ENCODE results near the gene RPS16. TPM values are rescaled to one million over a fixed set of nuclear protein-coding genes. Genes with fewer than 3 reads are reported as not detected.

RPS16 gene
- total and polyA plus RNA-seq, 3 experiments from 2014 or later, result 1,795 to 2,668 (median 2,654) TPM

GRCh38 chr19:39407660-39408391 is 27.9 kb downstream of the RPS16 start:
- ChIA-PET CTCF (interaction anchor here (0.6 to 4.2 kb wide), 5 partner anchors 11 to 285 kb away, joined by 3 to 70 read pairs (median 4); partner anchors contain the start of genes MED29 and PAF1), POLR2A (interaction anchor here (0.5 to 4.3 kb wide), 8 partner anchors 7 to 66 kb away, joined by 3 to 96 read pairs (median 11); partner anchors contain the start of genes MED29, PAF1, RPS16 and SAMD4B)
- DNase-seq, result peak; percentile 55 to 91 (median 79)
- H3K36me3 ChIP-seq (ENCODE audit: insufficient read depth, low read length), result peaks cover 14% of the 10 kb centered on the region
- peaks cover 50% of the 10 kb centered on the region for H3K4me1 ChIP-seq (ENCODE audit: insufficient read depth, low read length)
- Mint-ChIP-seq H3K4me1 (peaks cover 45 to 62% (median 54%) of the 10 kb centered on the region in 3 donors), H3K27me3 (peaks cover 0 to 40% of the 10 kb centered on the region in 2 donors), H3K4me3 (peak overlapping the region; percentile 89 to 96 (median 92)), H3K9me3 (peaks cover 0 to 21% (median 10%) of the 10 kb centered on the region in 5 donors), H3K27ac (peak overlapping the region; percentile 95 to 100 (median 99)), H3K36me3 (peaks cover 13 to 47% (median 13%) of the 10 kb centered on the region in 3 donors)
- peak overlapping the region; percentile 97 for H3K27ac ChIP-seq (ENCODE audit: low read depth, low read length)
- H3K27me3 ChIP-seq (ENCODE audit: insufficient read depth, low read length, poor library complexity, severe bottlenecking), result no peaks in the 10 kb centered on the region
- peak overlapping the region; percentile 83 for H3K4me3 ChIP-seq (ENCODE audit: low read length)
- H3K9me3 ChIP-seq (ENCODE audit: low read length), result no peaks in the 10 kb centered on the region

GRCh38 chr19:39407410-39407659 is 28.4 kb downstream of the RPS16 start:
- H3K27ac Mint-ChIP-seq, result peak overlapping the region; percentile 95 to 100 (median 99)
- ChIA-PET POLR2A (interaction anchor here (0.5 to 4.3 kb wide), 5 partner anchors 10 to 65 kb away, joined by 3 to 96 read pairs (median 19); partner anchors contain the start of genes MED29, PAF1, RPS16 and SAMD4B), CTCF (interaction anchor here (0.6 to 4.2 kb wide), 5 partner anchors 10 to 285 kb away, joined by 3 to 70 read pairs (median 4); partner anchors contain the start of genes MED29 and PAF1)
- H3K36me3 Mint-ChIP-seq, result peaks cover 13 to 44% (median 13%) of the 10 kb centered on the region in 3 donors
- Histone ChIP-seq H3K4me3 (ENCODE audit: low read length) (peak overlapping the region; percentile 83), H3K27ac (ENCODE audit: low read depth, low read length) (peak overlapping the region; percentile 97), H3K4me1 (ENCODE audit: insufficient read depth, low read length) (peaks cover 55% of the 10 kb centered on the region), H3K27me3 (ENCODE audit: insufficient read depth, low read length, poor library complexity, severe bottlenecking) (no peaks in the 10 kb centered on the region), H3K9me3 (ENCODE audit: low read length) (no peaks in the 10 kb centered on the region), H3K36me3 (ENCODE audit: insufficient read depth, low read length) (peaks cover 14% of the 10 kb centered on the region)
- peaks cover 0 to 40% of the 10 kb centered on the region in 2 donors for H3K27me3 Mint-ChIP-seq
- peaks cover 0 to 21% (median 10%) of the 10 kb centered on the region in 5 donors for H3K9me3 Mint-ChIP-seq
- peak overlapping the region; percentile 89 to 96 (median 92) for H3K4me3 Mint-ChIP-seq
- DNase-seq, result no peak
- H3K4me1 Mint-ChIP-seq, result peaks cover 48 to 67% (median 59%) of the 10 kb centered on the region in 3 donors

GRCh38 chr19:39406656-39407409 is 28.9 kb downstream of the RPS16 start, which contains the start of gene ZFP36:
Gene ZFP36, plus strand, starts transcription at chr19:39406847. Its CDS starts 58 bp downstream, at chr19:39406905.
- Histone ChIP-seq H3K27ac (ENCODE audit: low read depth, low read length) (peak within 1 kb of the TSS; percentile 97), H3K4me3 (ENCODE audit: low read length) (peak within 1 kb of the TSS; percentile 83), H3K27me3 (ENCODE audit: insufficient read depth, low read length, poor library complexity, severe bottlenecking) (no peaks in the 10 kb centered on the region), H3K4me1 (ENCODE audit: insufficient read depth, low read length) (peaks cover 60% of the 10 kb centered on the region), H3K9me3 (ENCODE audit: low read length) (no peaks in the 10 kb centered on the region), H3K36me3 (ENCODE audit: insufficient read depth, low read length) (peaks cover 14% of the 10 kb centered on the region)
- peak; percentile 86 to 94 (median 87) for DNase-seq
- Mint-ChIP-seq H3K4me3 (peak within 1 kb of the TSS; percentile 89 to 96 (median 92)), H3K9me3 (peaks cover 0 to 21% (median 8%) of the 10 kb centered on the region in 5 donors), H3K4me1 (peaks cover 50 to 67% (median 59%) of the 10 kb centered on the region in 3 donors), H3K36me3 (peaks cover 13 to 41% (median 13%) of the 10 kb centered on the region in 3 donors), H3K27me3 (peaks cover 0 to 36% of the 10 kb centered on the region in 2 donors), H3K27ac (peak within 1 kb of the TSS; percentile 96 to 100 (median 100))
- CTCF ChIA-PET, result interaction anchor here (1.3 to 4.2 kb wide), 3 partner anchors 10 to 284 kb away, joined by 4 to 70 read pairs (median 7); partner anchors contain the start of genes MED29 and PAF1
- POLR2A ChIA-PET, result interaction anchor here (1.0 to 4.3 kb wide), 6 partner anchors 9 to 535 kb away, joined by 3 to 96 read pairs (median 12); partner anchors contain the start of genes MED29, PAF1, RPS16 and SAMD4B

GRCh38 chr19:39405958-39406655 is 29.6 kb downstream of the RPS16 start:
- Histone ChIP-seq H3K4me1 (ENCODE audit: insufficient read depth, low read length) (peaks cover 60% of the 10 kb centered on the region), H3K27ac (ENCODE audit: low read depth, low read length) (peak overlapping the region; percentile 85), H3K36me3 (ENCODE audit: insufficient read depth, low read length) (peaks cover 14% of the 10 kb centered on the region), H3K27me3 (ENCODE audit: insufficient read depth, low read length, poor library complexity, severe bottlenecking) (no peaks in the 10 kb centered on the region), H3K9me3 (ENCODE audit: low read length) (no peaks in the 10 kb centered on the region), H3K4me3 (ENCODE audit: low read length) (peak overlapping the region; percentile 83)
- H3K27ac Mint-ChIP-seq, result peak overlapping the region; percentile 94 to 100 (median 99)
- peaks cover 0 to 31% of the 10 kb centered on the region in 2 donors for H3K27me3 Mint-ChIP-seq
- peaks cover 0 to 19% (median 8%) of the 10 kb centered on the region in 5 donors for H3K9me3 Mint-ChIP-seq
- CTCF ChIA-PET, result interaction anchor here (4.2 kb wide), 1 partner anchor 9 kb away, joined by 70 read pairs; no protein-coding TSS in a partner anchor
- POLR2A ChIA-PET, result interaction anchor here (0.7 to 4.3 kb wide), 5 partner anchors 8 to 536 kb away, joined by 3 to 96 read pairs (median 3); partner anchors contain the start of genes MED29, PAF1 and SAMD4B
- H3K4me3 Mint-ChIP-seq, result peak overlapping the region; percentile 89 to 96 (median 92)
- peaks cover 13 to 35% (median 13%) of the 10 kb centered on the region in 3 donors for H3K36me3 Mint-ChIP-seq
- DNase-seq, result peak; percentile 73 to 97 (median 87)
- H3K4me1 Mint-ChIP-seq, result peaks cover 50 to 67% (median 59%) of the 10 kb centered on the region in 3 donors

- peak overlapping the region; percentile 85 for H3K27ac ChIP-seq (ENCODE audit: low read depth, low read length)
- peak in 1 of 5 donors; percentile 53 for DNase-seq
- peaks cover 0 to 15% (median 6%) of the 10 kb centered on the region in 5 donors for H3K9me3 Mint-ChIP-seq
- H3K27ac Mint-ChIP-seq, result peak overlapping the region; percentile 94 to 100 (median 99)
- POLR2A ChIA-PET, result interaction anchor here (0.6 to 4.3 kb wide), 3 partner anchors 8 to 118 kb away, joined by 3 to 96 read pairs (median 5); no protein-coding TSS in a partner anchor
- H3K36me3 ChIP-seq (ENCODE audit: insufficient read depth, low read length), result peaks cover 14% of the 10 kb centered on the region
- peak overlapping the region; percentile 46 to 94 (median 92) for H3K4me3 Mint-ChIP-seq
- CTCF ChIA-PET, result interaction anchor here (4.2 kb wide), 1 partner anchor 8 kb away, joined by 70 read pairs; no protein-coding TSS in a partner anchor
- H3K27me3 Mint-ChIP-seq, result peaks cover 0 to 31% of the 10 kb centered on the region in 2 donors
- peak overlapping the region; percentile 45 for H3K4me3 ChIP-seq (ENCODE audit: low read length)
- H3K36me3 Mint-ChIP-seq, result peaks cover 13 to 32% (median 13%) of the 10 kb centered on the region in 3 donors
- H3K27me3 ChIP-seq (ENCODE audit: insufficient read depth, low read length, poor library complexity, severe bottlenecking), result no peaks in the 10 kb centered on the region
- H3K4me1 Mint-ChIP-seq, result peaks cover 46 to 67% (median 57%) of the 10 kb centered on the region in 3 donors
- H3K9me3 ChIP-seq (ENCODE audit: low read length), result no peaks in the 10 kb centered on the region
- H3K4me1 ChIP-seq (ENCODE audit: insufficient read depth, low read length), result peaks cover 60% of the 10 kb centered on the region
Observed at GRCh38 chr19:39405261-39405957, 30.3 kb downstream of the RPS16 start.

GRCh38 chr19:39403331-39404312 is 32.1 kb downstream of the RPS16 start:
- ChIA-PET POLR2A (interaction anchor here (1.0 to 1.8 kb wide), 4 partner anchors 9 to 32 kb away, joined by 4 to 6 read pairs (median 5); partner anchors contain the start of genes MED29, PAF1, PLEKHG2 and RPS16), CTCF (interaction anchor here (0.5 to 8.9 kb wide), 4 partner anchors 8 to 477 kb away, joined by 3 to 207 read pairs (median 4); partner anchors contain the start of genes MED29, PAF1 and PLEKHG2)
- H3K36me3 Mint-ChIP-seq, result peaks cover 9 to 25% (median 9%) of the 10 kb centered on the region in 3 donors
- Histone ChIP-seq H3K27me3 (ENCODE audit: insufficient read depth, low read length, poor library complexity, severe bottlenecking) (no peaks in the 10 kb centered on the region), H3K4me1 (ENCODE audit: insufficient read depth, low read length) (peaks cover 74% of the 10 kb centered on the region), H3K36me3 (ENCODE audit: insufficient read depth, low read length) (peaks cover 11% of the 10 kb centered on the region), H3K27ac (ENCODE audit: low read depth, low read length) (peak overlapping the region; percentile 99), H3K4me3 (ENCODE audit: low read length) (peak overlapping the region; percentile 87), H3K9me3 (ENCODE audit: low read length) (no peaks in the 10 kb centered on the region)
- H3K4me3 Mint-ChIP-seq, result peak overlapping the region; percentile 77 to 89 (median 80)
- peak overlapping the region; percentile 96 to 100 (median 99) for H3K27ac Mint-ChIP-seq
- H3K4me1 Mint-ChIP-seq, result peaks cover 49 to 76% (median 64%) of the 10 kb centered on the region in 3 donors
- DNase-seq, result peak; percentile 93 to 99 (median 98)
- H3K9me3 Mint-ChIP-seq, result peaks cover 0 to 12% (median 1%) of the 10 kb centered on the region in 5 donors
- H3K27me3 Mint-ChIP-seq, result peaks cover 0 to 18% of the 10 kb centered on the region in 2 donors

All from CD8-positive, alpha-beta memory T cell (primary cell).